Tibial nerve (tissue), 3 donors: ENCODE measurements around the gene TNN.

Experiments used
- CTCF ChIP-seq, 5 experiments: fragments of 200-600 bp in 3 of 5; fragments of 450-650 bp in 2 of 5; sonication (generic) in 3 of 5; IDR thresholded peaks; one replicate each; pipeline ENCODE4 v1.5.1; 2016 to 2019; ENCODE audit warnings: antibody characterized with exemption in 5 of 5, mild to moderate bottlenecking in 3 of 5, moderate library complexity in 2 of 5
- POLR2A ChIP-seq, 2 donors: fragments of 450-650 bp; IDR thresholded peaks; one replicate each; pipeline ENCODE4 v1.6.1; 2017; ENCODE audit warnings: antibody characterized with exemption in 2 of 2, mild to moderate bottlenecking in 2 of 2, moderate library complexity in 2 of 2

GRCh38 chr1:175192111-175192629 is 124.5 kb downstream of the TNN start:
- TF ChIP-seq POLR2A (IDR thresholded peaks at IDR 0.05): no peak
- no peak for TF ChIP-seq CTCF (IDR thresholded peaks at IDR 0.05)
